Heart left ventricle (tissue), 13 donors: ENCODE data around the gene SLC25A11.

ENCODE experiments used
- POLR2A ChIP-seq, 2 donors: fragments of 450-650 bp; IDR thresholded peaks; one replicate each; pipeline ENCODE4 v1.6.1; 2017; ENCODE audit warnings: antibody characterized with exemption in 2 of 2, mild to moderate bottlenecking in 2 of 2, moderate library complexity in 2 of 2
- TF ChIP-seq, protein P1 (sequence below), 12 donors: fragments of 200-600 bp; sonication (generic) in 4 of 12; IDR thresholded peaks; one replicate each; pipeline versions ENCODE4 v1.5.0 to v1.8.0; 2018 to 2022; ENCODE audit warnings: antibody characterized with exemption in 12 of 12, mild to moderate bottlenecking in 5 of 12
- donor health status: ischemic (EF 13 %, LVEDD 7.1; RV severe dilation, severe dysfunction).
- donor health status: DM: no; HTN: yes; CAD: no.
- donor health status: DM: no; HTN: no; CAD: no.
- donor health status: ischemic (EF 25% LVEDD 6.9; RV normal size, moderate dysfunction).
- donor health status: ischemic (EF 25% LVEDD 5.7; RV mildly dilated, moderate dysfunction).
- donor health status: ischemic (EF 35%, LVEDD 5.7; RV mildly dilated, moderate dysfunction).
- donor health status: nonischemic (EF 11% LVEDD 7.7; RV severe dilation, severe dysfunction).
- donor health status: DM: yes; HTN: yes; CAD: no.
- donor health status: PGD.
- donor health status: ischemic (EF 29% LVEDD 5.4; RV normal size, mild dysfunction).
- donor health status: nonischemic (EF 23%, LVEDD 6.1; RV moderate dilation, normal function).

DNA sequence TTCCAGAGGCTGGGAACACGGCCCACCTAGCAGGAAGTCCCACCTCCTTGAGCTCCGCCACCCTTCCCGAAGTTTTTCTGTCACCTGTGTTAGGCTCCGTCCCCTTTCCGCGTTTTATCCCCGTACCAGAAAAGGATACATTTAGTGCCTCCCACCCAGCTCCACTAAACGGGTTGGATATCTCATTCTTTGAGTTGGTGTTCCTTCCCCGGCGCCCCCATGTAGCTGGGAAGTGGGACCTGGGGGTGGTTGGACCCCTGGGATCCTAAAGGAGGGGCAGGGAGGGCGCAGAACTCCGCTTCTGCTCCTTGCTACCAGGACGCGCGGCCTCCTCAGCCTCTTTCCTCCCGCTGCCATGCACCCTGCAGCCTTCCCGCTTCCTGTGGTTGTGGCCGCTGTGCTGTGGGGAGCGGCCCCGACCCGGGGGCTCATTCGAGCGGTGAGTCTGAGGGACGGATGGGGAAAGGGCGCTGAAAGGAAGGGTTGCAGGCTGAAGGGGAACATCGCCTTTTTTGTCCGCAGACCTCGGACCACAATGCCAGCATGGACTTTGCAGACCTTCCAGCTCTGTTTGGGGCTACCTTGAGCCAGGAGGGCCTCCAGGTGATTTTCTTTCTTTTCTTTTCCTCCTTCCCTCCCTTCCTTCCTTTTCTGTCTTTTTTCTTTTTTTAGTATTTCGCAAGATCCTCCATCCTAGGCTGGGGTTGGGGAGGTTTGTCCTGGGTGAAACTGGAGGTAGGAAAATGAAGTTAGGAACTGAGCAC lies 891 bp upstream of the SLC25A11 start:
- TF ChIP-seq, protein P1, sequence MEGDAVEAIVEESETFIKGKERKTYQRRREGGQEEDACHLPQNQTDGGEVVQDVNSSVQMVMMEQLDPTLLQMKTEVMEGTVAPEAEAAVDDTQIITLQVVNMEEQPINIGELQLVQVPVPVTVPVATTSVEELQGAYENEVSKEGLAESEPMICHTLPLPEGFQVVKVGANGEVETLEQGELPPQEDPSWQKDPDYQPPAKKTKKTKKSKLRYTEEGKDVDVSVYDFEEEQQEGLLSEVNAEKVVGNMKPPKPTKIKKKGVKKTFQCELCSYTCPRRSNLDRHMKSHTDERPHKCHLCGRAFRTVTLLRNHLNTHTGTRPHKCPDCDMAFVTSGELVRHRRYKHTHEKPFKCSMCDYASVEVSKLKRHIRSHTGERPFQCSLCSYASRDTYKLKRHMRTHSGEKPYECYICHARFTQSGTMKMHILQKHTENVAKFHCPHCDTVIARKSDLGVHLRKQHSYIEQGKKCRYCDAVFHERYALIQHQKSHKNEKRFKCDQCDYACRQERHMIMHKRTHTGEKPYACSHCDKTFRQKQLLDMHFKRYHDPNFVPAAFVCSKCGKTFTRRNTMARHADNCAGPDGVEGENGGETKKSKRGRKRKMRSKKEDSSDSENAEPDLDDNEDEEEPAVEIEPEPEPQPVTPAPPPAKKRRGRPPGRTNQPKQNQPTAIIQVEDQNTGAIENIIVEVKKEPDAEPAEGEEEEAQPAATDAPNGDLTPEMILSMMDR (IDR thresholded peaks at IDR 0.05), result no peak
- no peak for TF ChIP-seq POLR2A (IDR thresholded peaks at IDR 0.05)
